H1 (cell line): ENCODE results near the gene HIVEP3. TPM values are rescaled to one million over a fixed set of nuclear protein-coding genes. Genes with fewer than 3 reads are reported as not detected.

Experiments used
- CBX5 ChIP-seq: fragments of 300-800, 300-1000 bp; sonication (generic); IDR thresholded peaks from 2 replicates; pipeline ENCODE4 v1.7.1; 2016; ENCODE audit warnings: antibody characterized with exemption, low read length, low read depth
- EZH2 ChIP-seq: fragments of 200-600 bp; sonication (generic); IDR thresholded peaks from 2 replicates; pipeline ENCODE4 v1.7.1; 2012; ENCODE audit warnings: low read depth, mild to moderate bottlenecking, moderate library complexity, low read length, inconsistent platforms; ENCODE audit not compliant: severe bottlenecking
- JUND ChIP-seq: IDR thresholded peaks from 2 replicates; pipeline ENCODE4 v1.6.1; 2011; ENCODE audit warnings: mild to moderate bottlenecking, improper control_type of control experiment, low read length
- RAD21 ChIP-seq, 2 experiments: IDR thresholded peaks in 1 of 2; conservative IDR thresholded peaks in 1 of 2; 2 replicates each; pipeline ENCODE4 v1.6.1; 2011; ENCODE audit warnings: low read depth in 2 of 2, low read length in 2 of 2, improper control_type of control experiment in 1 of 2, inconsistent platforms in 1 of 2, mild to moderate bottlenecking in 1 of 2, moderate library complexity in 1 of 2
- SP2 ChIP-seq: IDR thresholded peaks from 2 replicates; pipeline ENCODE4 v1.6.1; 2012; ENCODE audit warnings: mild to moderate bottlenecking, low read length, inconsistent platforms
- SRF ChIP-seq: IDR thresholded peaks from 2 replicates; pipeline ENCODE4 v1.6.1; 2011; ENCODE audit warnings: mild to moderate bottlenecking, low read depth, low read length, moderate library complexity
- TEAD4 ChIP-seq: IDR thresholded peaks from 2 replicates; pipeline ENCODE4 v1.6.1; 2012; ENCODE audit warnings: low read depth, low read length, inconsistent platforms, mixed read lengths
- polyA plus RNA-seq, 7 experiments: library from polyadenylated mRNA; depleted of rRNA in 3 of 7; stranded (reverse) in 5 of 7; unstranded in 2 of 7; fragments of >200 nt in 5 of 7; fragments of 200-250 nt in 2 of 7; gene quantifications; 1 replicate in 5 of 7; 2 replicates in 1 of 7; 4 replicates in 1 of 7; pipeline versions ENCODE4 v1.2.1 to v1.2.3, GENCODE V29; 2011 to 2013; ENCODE audit warnings: missing spikeins in 2 of 7, mixed read lengths in 2 of 7
- total RNA-seq: library from RNA; stranded (reverse); fragmentation: NEBNext Ultra II Directional; extraction: Animal tissue kit (Norgen Biotek cat#: 25700); gene quantifications from 2 replicates; pipeline ENCODE4 v1.2.1, GENCODE V29; 2021

Gene HIVEP3
- total and polyA plus RNA-seq, 2 of the 8 experiments (the other 6 are each of a cell fraction or from before 2014, with no cell fraction given) = 0.24 to 0.69 TPM

DNA sequence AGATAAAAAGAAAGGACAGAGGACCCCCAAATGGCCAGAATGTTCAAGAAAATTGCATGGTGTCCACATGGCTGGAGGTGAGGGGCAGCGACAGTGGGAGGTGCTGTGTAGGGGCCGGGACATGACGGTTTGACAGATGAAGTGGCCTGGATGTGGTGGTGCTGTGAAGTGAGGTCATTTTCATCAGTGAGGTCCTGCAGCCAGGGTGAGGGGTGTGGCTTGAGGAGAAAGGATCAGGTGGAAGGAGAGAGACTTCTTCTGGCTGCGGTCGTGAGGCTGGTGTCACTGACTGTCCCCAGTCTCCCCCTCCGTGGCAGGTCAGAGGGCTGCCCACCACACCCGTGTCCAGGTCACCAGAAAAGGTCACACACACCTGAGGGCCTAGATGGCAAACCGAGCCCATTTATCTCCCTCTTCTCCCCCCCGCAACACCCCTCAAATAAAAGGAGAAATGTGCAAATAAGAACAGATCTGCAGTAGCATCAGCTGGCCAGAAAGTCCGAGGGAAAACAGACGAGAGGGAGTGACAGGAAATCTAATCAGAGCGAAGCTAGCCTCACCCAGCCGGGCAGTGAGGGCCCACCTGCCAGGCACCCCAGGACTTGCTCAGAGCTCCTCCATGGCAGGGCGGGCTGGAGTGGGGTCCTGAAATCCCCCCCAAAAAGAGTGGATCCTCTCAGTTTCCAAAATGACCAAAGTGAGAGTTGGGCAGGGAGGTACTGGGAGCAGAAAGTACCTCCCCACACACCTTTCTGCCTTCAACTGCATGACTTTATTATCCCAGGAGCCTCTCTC lies 285.7 kb downstream of the HIVEP3 start (continued):
- TF ChIP-seq JUND = no peak
- no peak for TF ChIP-seq EZH2
- TF ChIP-seq TEAD4 = no peak
- TF ChIP-seq SRF = no peak
- no peak for TF ChIP-seq SP2
- TF ChIP-seq RAD21 (IDR thresholded peaks at IDR 0.05 in 1 of 2, conservative IDR thresholded peaks at IDR 0.05 in 1 of 2; ENCODE audit: low read depth in 2 of 2, low read length in 2 of 2) = no peak
- no peak for TF ChIP-seq CBX5
